Activated gamma-delta T cell treated with anti-CD3 and anti-CD28 coated beads, Interleukin-2, amount 50 U/mL, for 16 hours (primary cell): ENCODE measurements around the gene TTLL11.

Source experiments
- DNase-seq: peaks from one replicate; pipeline ENCODE4 v3.0.0-alpha.2; 2020; ENCODE audit warnings: low read depth

Gene TTLL11

DNA sequence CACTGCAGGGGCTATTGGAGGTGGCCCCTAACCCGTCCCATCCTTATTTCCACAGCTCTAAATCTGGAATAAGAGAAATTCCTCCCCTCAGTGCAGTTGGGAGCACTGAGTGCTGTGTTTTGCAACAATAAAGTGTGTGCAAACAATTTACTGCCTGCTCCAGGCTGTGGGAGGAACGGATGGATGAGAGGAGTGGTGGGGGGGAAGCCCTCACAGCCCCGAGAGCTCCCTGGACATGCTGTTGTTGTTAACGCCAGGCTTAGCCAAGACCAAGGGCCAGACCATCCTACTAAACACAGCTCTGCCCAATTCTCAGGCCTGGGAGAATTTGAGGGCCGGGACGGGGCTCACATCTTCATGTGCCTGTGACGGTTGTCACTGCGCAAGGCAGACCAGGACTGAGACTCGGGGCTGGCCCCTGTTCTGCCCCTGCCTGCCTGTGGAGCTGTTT is 241.4 kb downstream of the TTLL11 start:
- no peak for DNase-seq

DNA sequence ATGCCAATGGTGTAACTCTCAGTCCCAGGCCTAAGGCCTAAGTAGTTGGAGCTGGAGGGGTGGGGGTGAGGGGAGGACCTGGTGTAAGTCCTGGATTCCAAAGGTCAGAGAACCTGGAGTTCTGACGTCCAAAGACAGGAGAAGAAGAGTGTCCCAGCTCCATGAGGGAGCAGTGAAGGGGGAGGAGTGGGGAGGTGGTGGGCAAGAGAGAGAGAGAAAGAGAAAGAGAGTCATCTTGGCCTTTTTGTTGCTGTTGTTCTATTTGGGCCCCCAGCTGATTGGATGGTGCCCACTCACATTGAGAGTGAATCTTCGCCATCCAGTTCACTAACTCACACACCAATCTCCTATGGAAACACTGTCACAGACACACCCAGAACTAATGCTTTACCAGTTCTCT is 242.7 kb downstream of the TTLL11 start:
- no peak for DNase-seq

- DNase-seq = no peak
Observed at GRCh38 chr9:121849554-121849953, 243.6 kb downstream of the TTLL11 start.

- no peak for DNase-seq
Observed at GRCh38 chr9:121844562-121844961, 248.5 kb downstream of the TTLL11 start.

GRCh38 chr9:121844098-121844497 is 249.0 kb downstream of the TTLL11 start:
- DNase-seq = no peak

DNA sequence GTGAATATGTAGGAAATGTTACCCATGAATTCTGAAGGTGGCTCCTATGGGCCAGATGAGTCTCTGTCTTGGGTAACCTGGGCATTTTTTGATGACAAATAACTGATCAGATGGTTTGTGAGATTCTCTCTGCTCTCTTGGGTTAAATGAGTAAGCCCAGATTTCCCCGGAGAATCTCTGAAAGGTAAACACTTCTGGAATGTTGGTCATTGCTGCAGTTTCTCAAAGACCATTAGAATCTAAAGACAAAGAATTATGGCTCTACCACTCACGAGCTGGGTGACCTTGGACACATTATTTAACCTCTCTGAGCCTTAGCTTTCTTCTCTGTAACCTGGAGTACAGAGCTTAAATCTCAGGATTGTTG is 250.5 kb downstream of the TTLL11 start:
- DNase-seq = no peak

- DNase-seq = no peak
Observed at GRCh38 chr9:121841771-121842611, 251.1 kb downstream of the TTLL11 start.

DNA sequence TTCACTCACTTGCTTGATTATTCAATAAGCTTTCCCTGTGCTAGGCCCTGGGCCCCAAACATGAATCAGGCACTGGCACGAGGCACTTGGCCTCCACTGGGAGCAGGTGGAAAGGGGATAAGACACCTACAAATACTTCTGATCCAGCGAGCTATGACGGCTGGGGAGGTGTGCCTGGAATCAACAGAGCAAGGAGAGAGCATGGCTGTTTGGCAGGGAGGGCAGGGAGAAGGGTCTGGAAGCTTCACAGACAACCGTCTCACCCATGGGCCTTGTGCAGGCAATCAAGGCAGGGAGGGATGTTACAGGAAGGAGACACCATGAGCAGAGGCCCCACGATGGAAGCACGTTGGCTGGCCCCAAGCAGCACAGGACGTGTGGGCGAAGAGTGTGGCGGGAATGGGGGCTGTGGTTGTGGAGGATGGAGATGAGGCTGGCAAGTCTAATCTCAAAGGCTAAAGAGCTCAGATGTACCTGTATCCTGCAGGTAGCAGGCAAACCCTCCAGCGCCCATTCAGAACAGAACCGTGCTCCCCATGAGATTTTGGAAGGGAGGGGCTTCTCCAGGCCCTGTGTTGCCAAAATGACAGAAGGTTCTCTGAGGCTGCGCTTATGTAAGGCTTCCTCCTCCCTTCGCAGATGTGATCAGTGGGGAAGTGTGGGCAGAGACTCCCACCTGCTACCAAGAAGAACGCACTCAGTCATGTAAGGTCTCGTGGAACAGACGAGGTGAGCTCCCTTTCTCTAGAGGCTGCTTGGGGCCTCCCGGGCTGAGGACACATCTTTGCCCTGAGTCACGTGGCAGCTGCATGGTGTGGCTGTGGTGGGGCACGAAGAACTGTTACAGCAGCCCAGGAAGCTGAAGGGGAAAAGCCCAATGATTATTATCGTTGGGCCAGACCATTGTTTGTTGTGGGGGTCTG is 252.0 kb downstream of the TTLL11 start:
- DNase-seq = no peak

DNA sequence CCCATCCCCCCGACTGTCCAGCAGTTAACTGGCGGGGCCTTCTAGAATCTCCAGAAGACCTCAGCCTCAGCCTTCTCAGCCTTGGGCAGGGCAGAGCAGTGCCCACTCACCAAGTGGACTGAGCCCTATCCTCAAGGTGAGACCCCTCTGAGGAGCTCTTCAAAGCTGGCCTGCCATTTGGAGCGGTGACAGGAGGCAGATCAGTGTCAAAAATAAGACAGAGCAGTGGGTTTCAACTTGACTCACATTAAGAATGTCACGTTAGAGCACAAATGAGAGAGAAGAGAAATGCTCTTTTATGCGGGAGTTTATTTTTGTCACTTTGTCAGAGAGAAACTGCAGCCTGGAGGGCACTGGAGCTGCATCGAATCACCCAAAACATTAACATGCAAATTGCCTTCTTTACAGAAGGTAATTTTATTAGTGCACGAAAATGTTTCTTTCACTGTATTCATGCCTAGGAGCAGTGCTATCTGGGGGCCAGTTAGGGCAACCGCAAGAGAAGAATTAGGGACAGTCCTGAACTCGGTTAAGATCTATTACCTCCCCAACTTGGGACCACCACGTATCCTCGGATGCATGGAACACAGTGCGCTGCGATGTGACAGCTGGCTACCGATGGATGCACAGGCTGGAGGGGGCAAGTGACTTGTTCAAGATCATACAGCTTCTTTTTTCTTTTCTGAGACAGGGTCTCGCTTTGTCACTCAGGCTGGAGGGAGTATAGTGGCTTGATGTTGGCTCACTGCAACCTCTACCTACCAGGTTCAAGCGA is 253.2 kb downstream of the TTLL11 start:
- no peak for DNase-seq

GRCh38 chr9:121838746-121839669 is 254.1 kb downstream of the TTLL11 start:
- DNase-seq = no peak

GRCh38 chr9:121837113-121837961 is 255.8 kb downstream of the TTLL11 start:
- no peak for DNase-seq

DNA sequence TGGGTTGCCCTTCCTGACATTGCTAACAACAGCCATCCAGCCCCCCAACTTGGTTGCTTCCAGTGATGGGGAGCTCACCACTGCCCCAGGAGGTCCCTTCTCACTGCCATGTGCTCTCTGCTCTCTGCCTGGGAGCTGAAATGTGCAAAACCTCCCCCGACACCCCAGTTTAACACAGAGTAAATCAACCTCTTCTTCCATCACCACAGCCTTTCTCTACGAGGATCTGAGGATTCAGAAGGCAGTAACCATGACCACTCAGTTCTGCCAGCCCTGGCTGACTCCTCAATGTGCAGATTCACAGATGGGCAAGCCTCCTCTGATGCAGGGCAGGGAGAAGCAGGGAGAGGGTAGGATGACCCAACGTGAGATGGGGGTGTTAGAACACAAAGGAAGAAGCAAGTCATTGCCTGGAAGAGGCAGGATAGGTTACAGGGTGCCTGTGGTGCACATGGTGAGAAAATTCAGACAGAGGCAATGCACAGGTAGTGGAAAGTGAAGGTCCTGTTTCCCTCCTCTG is 256.7 kb downstream of the TTLL11 start:
- no peak for DNase-seq

DNA sequence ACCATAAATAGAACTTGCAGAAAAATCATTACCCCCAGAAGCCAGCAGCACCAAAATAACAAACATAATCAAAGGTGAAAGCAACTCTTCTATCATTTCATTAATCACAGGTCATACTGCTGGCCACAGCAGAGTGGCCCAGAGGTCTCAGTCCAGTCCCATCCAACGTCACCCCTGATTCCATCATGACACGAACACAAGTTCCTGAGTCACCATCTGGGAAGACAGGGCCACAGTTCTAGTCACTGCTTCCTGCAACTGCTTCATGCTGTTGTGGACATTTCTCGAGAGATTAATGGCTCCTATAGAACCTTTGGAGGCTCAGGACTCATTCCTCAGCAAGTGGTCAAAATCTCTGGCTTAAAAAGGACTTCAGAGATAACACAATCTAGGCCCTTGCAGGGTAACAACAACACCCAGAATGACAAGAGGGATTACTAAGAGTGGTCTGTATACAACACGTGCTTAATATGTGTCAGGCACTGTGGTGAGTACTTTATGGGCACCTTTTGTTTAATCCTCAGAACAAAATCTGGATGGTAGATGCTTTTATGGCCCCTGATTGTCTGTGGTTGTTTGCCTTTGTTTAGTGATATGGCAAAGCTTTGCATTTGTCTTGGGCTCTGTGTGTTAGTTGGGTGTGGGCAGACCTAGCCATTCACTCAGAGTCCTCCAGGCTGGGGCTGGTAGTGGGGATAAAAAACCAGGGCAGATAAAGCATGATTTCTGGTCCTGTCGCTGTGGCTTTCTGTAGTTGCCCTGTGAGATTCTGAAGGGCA is 257.3 kb downstream of the TTLL11 start:
- DNase-seq = no peak

GRCh38 chr9:121833061-121833460 is 260.0 kb downstream of the TTLL11 start:
- no peak for DNase-seq

- DNase-seq = no peak
Observed at GRCh38 chr9:121831869-121832268, 261.2 kb downstream of the TTLL11 start.

- no peak for DNase-seq
Observed at GRCh38 chr9:121830441-121831140, 262.5 kb downstream of the TTLL11 start.

DNA sequence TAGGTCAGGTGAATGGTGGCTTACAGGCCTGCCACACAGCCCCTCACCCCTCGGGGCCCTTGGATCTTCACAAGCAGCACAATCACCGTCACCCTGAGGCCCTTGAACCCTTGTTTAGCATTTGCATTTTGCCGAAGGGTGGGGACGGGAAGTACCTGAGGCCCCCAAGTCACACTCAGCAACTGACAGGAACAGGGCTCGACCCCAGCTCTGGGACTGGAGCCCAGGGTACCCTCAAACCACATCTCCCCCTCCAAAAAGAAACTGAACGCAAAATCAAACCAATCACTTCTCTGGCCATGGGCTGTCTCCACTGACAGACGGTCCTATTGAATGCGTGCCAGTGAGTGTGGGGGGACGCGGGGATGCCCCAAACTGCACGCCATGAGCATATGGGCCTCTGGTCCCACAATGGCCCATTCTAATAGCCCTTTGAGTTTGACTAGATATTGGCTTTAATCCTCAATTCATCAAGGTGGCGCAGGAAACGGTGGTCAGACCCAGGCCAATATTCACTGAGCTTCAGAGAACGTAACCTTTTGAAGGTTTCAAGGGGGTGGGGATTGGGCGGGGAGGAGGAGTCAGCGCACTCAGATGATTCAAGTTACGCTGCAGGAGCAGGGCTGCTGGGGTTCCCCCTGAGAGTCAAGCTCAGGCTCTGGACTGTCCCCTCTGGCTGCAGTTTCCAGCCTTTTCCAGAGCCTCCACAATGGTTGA is 265.7 kb downstream of the TTLL11 start:
- no peak for DNase-seq

DNA sequence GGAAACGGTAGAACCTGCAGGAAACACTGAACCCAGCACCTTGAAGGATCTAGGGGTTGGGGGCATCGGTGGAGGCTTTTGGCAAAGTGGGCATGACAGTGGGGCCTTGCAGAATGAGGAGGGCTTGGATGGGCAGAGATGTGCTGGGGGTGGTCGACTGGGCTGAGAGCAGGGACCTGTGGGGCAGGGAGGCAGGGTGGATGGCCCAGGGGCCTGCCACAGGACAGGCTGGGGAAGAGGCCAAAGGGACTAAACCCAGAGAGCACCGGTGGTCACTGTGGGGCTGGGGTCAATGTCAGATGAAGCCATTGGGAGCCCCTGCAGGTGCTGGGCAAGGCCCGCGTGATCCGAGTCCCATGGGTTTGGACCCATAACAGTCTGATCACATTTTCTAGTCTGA is 266.4 kb downstream of the TTLL11 start:
- no peak for DNase-seq
